Measurements from ENCODE around the gene ANKRD40CL. TPM values are rescaled to one million over a fixed set of nuclear protein-coding genes. Genes with fewer than 3 reads are reported as not detected.

The ANKRD40CL gene
- total RNA-seq, 8 experiments from 2014 or later = 0.20 to 2.6 (median 0.63) TPM

DNA sequence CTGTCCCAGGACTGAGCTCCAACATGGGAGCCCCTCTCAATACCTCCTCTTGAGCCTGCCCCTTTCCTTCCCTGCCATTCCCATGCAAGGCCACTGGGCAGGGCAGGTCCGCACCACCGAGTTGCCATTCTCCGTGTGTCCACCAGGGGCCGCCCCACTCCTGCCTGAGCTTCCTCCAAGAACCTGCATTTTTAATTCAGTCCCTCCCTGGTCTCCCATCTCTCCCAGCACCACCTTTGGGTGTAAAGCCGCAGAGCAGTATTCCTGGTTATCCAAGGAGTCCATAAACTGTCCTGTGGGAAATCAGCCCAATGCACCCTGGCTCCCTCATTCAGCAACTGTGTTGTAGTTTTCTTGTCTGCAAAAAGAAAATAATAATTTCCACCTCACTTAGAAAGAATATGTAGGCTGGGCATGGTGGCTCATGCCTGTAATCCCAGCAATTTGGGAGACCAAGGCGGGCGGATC is 15.9 kb upstream of the ANKRD40CL start:
- H3K4me3 ChIP-seq = no peak overlapping the region
- no peak overlapping the region for H3K27ac ChIP-seq
- 0 to 48% (median 24%) methylated on average over 1 to 5 of the region's 7 CpGs; no CpG with 5 or more reads in 2 of the 10 experiments for WGBS, 10 experiments
- peak; percentile 76 to 95 (median 90) for ATAC-seq (replicated peaks in 6 of 8)
- H3K4me1 ChIP-seq (replicated peaks in 1 of 2) = no peaks in the 10 kb centered on the region
- in situ Hi-C loops (cut with MboI; ENCODE audit: low pct_unique_long_range_greater_than_20kb in 2 of 9, low sequenced_read_pairs in 9 of 9, unreplicated experiment in 9 of 9) = loop anchor here in 5 of 9 experiments (5.0 to 10.0 kb wide), 4 partner anchors 52 to 172 kb away; partner anchors contain the start of gene WFIKKN2 (in 3 of the 5)

DNA sequence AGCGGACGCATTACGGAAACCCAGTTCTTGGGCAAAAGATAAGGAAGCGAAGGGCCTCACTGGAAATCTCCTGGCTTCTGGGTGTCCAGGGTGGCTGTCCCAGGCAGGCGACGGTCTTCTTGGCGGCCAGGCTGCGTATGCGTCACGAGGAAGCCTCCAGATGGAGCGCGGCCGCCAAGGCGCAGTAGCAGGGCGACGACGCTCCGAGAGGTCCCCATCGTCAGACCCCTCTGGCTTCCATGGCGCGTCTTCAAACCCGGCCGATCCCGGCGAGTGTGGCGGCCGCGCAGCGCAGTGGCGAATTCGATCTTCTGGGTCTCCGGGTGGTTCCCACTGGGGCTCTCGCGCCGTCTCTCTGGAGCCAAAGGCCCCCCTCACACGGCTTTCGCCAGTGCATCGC is 13.8 kb upstream of the ANKRD40CL start:
- Histone ChIP-seq H3K4me3 (no peak overlapping the region), H3K27ac (no peak overlapping the region), H3K4me1 (replicated peaks in 1 of 2) (no peaks in the 10 kb centered on the region)
- in situ Hi-C loops (cut with MboI; ENCODE audit: low pct_unique_long_range_greater_than_20kb in 2 of 9, low sequenced_read_pairs in 9 of 9, unreplicated experiment in 9 of 9) = loop anchor here in 5 of 9 experiments (5.0 to 10.0 kb wide), 4 partner anchors 54 to 174 kb away; partner anchors contain the start of gene WFIKKN2 (in 3 of the 5)
- WGBS, 10 experiments = 7 to 100% (median 73%) methylated on average over 3 to 17 of the region's 38 CpGs; no CpG with 5 or more reads in 3 of the 10 experiments
- ATAC-seq (replicated peaks in 6 of 8) = no peak

- H3K4me3 ChIP-seq = no peak overlapping the region
- in situ Hi-C loops (cut with MboI; ENCODE audit: low pct_unique_long_range_greater_than_20kb in 2 of 9, low sequenced_read_pairs in 9 of 9, unreplicated experiment in 9 of 9) = loop anchor here in 5 of 9 experiments (5.0 to 10.0 kb wide), 4 partner anchors 55 to 175 kb away; partner anchors contain the start of gene WFIKKN2 (in 3 of the 5)
- ATAC-seq (replicated peaks in 6 of 8) = no peak
- 67 to 100% (median 92%) methylated on average over 1 to 9 of the region's 9 CpGs for WGBS, 10 experiments
- no peaks in the 10 kb centered on the region for H3K4me1 ChIP-seq (replicated peaks in 1 of 2)
- no peak overlapping the region for H3K27ac ChIP-seq
Observed at GRCh38 chr17:50779747-50780353, 12.5 kb upstream of the ANKRD40CL start.

DNA sequence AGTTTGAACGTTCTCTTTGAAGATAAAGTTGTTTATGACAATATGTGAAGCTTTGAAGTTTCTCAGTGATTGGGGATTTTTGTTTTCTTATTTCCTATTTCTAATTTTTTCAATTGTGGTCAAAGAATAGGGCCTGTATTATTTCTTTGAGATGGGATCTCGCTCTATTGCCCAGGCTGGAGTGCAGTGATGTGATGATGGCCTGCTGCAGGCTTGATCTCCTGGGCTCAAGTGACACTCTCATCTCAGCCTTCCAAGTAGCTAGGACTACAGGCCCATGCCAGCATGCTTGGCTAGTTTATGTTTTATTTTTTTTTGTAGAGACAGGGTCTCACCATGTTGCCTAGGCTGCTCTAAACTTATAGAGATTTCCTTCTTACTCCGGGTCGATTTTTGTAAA is 11.7 kb upstream of the ANKRD40CL start:
- 36 to 93% (median 82%) methylated on average over 1 to 4 of the region's 4 CpGs; no CpG with 5 or more reads in 2 of the 10 experiments for WGBS, 10 experiments
- Histone ChIP-seq H3K27ac (no peak overlapping the region), H3K4me3 (no peak overlapping the region), H3K4me1 (replicated peaks in 1 of 2) (no peaks in the 10 kb centered on the region)
- in situ Hi-C loops (cut with MboI; ENCODE audit: low pct_unique_long_range_greater_than_20kb in 2 of 9, low sequenced_read_pairs in 9 of 9, unreplicated experiment in 9 of 9) = no loop called here
- ATAC-seq (replicated peaks in 6 of 8) = no peak

DNA sequence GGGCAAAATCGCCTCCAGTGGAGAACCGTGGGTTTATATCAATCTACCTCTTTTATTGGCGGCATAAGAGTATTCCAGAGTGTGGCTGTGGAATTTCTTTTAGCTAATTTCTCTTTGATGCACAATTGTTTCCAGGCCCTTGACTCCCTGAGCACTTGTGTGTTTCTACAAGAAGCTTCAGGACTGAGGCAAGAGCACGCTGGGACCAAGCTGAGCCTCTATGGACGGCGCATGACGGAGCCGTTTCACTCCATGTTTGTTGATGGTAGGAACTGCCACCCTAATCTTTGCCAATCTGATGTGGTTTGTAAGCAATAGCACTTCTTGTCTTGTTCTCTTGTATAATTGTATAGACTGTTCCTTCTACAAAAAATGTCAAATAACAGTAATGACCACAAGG is 11.2 kb upstream of the ANKRD40CL start:
- Histone ChIP-seq H3K4me1 (replicated peaks in 1 of 2) (no peaks in the 10 kb centered on the region), H3K4me3 (no peak overlapping the region), H3K27ac (no peak overlapping the region)
- in situ Hi-C loops (cut with MboI; ENCODE audit: low pct_unique_long_range_greater_than_20kb in 2 of 9, low sequenced_read_pairs in 9 of 9, unreplicated experiment in 9 of 9) = no loop called here
- WGBS, 10 experiments = 50 to 100% (median 94%) methylated on average over 1 to 8 of the region's 8 CpGs; no CpG with 5 or more reads in 2 of the 10 experiments
- ATAC-seq (replicated peaks in 6 of 8) = no peak

DNA sequence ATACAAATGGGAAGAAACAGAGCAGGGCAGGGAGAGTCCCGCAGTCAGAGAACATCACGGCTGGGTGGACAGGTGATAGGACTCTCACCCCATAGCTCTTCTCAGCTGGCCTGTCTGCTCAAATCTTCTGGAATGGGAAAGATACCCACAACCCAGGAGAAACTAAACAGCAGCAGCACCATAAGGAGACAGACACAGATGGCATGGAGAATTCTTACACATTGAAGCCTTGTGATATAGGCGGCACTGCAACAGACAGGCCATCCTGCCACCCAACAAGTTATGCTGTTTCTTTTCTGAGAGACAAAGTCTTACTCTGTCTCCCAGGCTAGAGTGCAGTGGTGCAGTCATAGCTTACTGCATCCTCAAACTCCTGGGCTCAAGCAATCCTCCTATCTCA is 8.6 kb upstream of the ANKRD40CL start:
- Histone ChIP-seq H3K4me1 (replicated peaks in 1 of 2) (no peaks in the 10 kb centered on the region), H3K4me3 (no peak overlapping the region), H3K27ac (no peak overlapping the region)
- 80 to 100% (median 93%) methylated on average over 1 to 3 of the region's 3 CpGs; no CpG with 5 or more reads in 2 of the 10 experiments for WGBS, 10 experiments
- in situ Hi-C loops (cut with MboI; ENCODE audit: low pct_unique_long_range_greater_than_20kb in 2 of 9, low sequenced_read_pairs in 9 of 9, unreplicated experiment in 9 of 9) = no loop called here
- ATAC-seq (replicated peaks in 6 of 8) = no peak

GRCh38 chr17:50774225-50774803 is 7.0 kb upstream of the ANKRD40CL start:
- WGBS, 10 experiments = 30 to 100% (median 87%) methylated on average over 1 to 7 of the region's 7 CpGs; no CpG with 5 or more reads in 4 of the 10 experiments
- no peak overlapping the region for H3K4me3 ChIP-seq
- no peak overlapping the region for H3K27ac ChIP-seq
- no peak for ATAC-seq (replicated peaks in 6 of 8)
- in situ Hi-C loops (cut with MboI; ENCODE audit: low pct_unique_long_range_greater_than_20kb in 2 of 9, low sequenced_read_pairs in 9 of 9, unreplicated experiment in 9 of 9) = no loop called here
- H3K4me1 ChIP-seq (replicated peaks in 1 of 2) = no peaks in the 10 kb centered on the region

DNA sequence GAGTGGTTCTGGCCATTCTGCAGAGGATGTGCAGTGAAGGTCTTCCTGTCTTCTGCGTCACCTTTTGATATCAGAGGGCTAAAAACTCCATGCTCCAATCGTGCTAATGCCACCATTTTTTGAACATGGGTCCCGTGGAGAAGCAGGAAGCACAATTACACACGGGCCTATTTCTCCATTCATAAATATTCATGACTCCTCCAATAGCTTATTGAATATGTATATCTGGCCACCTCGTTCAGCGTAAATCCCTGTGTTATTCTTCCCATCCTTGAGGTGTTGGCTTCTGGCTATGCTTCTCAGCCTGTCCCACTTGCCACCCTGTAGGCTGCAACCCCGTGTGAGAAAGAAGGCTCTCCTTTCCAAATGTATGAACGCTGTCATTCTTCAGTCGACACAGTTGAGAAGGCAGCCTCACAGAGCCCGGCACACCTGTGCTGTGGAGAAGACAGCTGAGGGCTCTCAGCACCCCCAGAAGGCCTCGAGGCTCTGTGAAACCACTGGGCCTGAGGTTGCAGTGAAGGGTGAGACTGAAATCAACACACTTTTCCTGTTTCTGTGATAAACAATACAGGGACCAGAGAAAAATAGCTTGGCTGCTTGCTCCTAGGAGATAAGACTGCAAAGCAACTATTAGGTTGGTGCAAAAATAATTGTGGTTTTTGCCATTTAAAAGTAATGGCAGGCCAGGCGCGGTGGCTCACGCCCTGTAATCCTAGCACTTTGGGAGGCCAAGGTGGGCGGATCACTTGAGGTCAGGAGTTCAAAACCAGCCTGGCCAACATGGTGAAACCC is 4.9 kb upstream of the ANKRD40CL start:
- WGBS, 10 experiments = 60 to 100% (median 68%) methylated on average over 1 to 9 of the region's 15 CpGs; no CpG with 5 or more reads in 3 of the 10 experiments
- no peaks in the 10 kb centered on the region for H3K4me1 ChIP-seq (replicated peaks in 1 of 2)
- peak in 3 of 8 experiments; percentile 33 to 93 (median 39) for ATAC-seq (replicated peaks in 6 of 8)
- no peak overlapping the region for H3K4me3 ChIP-seq
- no peak overlapping the region for H3K27ac ChIP-seq
- in situ Hi-C loops (cut with MboI; ENCODE audit: low pct_unique_long_range_greater_than_20kb in 2 of 9, low sequenced_read_pairs in 9 of 9, unreplicated experiment in 9 of 9) = no loop called here

DNA sequence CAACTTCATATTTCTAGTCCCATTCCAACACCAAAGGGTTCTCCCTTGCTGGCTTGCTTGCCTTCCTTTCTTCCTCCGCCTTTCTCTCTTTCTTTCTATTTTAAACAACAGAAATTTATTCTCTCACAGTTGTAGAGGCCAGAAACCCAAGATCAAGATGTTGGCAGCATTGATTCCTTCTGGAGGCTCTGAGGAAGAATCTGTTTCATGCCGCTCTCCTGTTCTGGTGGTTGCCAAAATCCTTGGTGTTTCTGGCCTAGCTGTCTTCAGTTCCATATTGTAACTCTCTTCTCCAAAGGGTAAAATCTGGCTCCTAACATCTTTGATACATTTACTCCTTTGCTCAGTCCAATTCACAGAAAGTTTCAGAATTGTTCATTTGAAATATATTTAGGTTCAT is 3.0 kb upstream of the ANKRD40CL start:
- ATAC-seq (replicated peaks in 6 of 8) = no peak
- Histone ChIP-seq H3K27ac (no peak overlapping the region), H3K4me1 (replicated peaks in 1 of 2) (peaks cover 5% of the 10 kb centered on the region in 2 donors), H3K4me3 (no peak overlapping the region)
- in situ Hi-C loops (cut with MboI; ENCODE audit: low pct_unique_long_range_greater_than_20kb in 2 of 9, low sequenced_read_pairs in 9 of 9, unreplicated experiment in 9 of 9) = no loop called here
- 82 to 100% (median 100%) methylated on average over 1 to 2 of the region's 2 CpGs; no CpG with 5 or more reads in 1 of the 10 experiments for WGBS, 10 experiments

GRCh38 chr17:50769884-50770283 is 2.6 kb upstream of the ANKRD40CL start:
- no peak overlapping the region for H3K4me3 ChIP-seq
- no peak overlapping the region for H3K27ac ChIP-seq
- WGBS, 10 experiments = 79 to 100% (median 91%) methylated on average over 2 to 8 of the region's 8 CpGs; no CpG with 5 or more reads in 1 of the 10 experiments
- in situ Hi-C loops (cut with MboI; ENCODE audit: low pct_unique_long_range_greater_than_20kb in 2 of 9, low sequenced_read_pairs in 9 of 9, unreplicated experiment in 9 of 9) = no loop called here
- ATAC-seq (replicated peaks in 6 of 8) = no peak
- H3K4me1 ChIP-seq (replicated peaks in 1 of 2) = peaks cover 9 to 10% of the 10 kb centered on the region in 2 donors

- Histone ChIP-seq H3K4me1 (replicated peaks in 1 of 2) (peaks cover 22 to 25% of the 10 kb centered on the region in 2 donors), H3K27ac (no peak overlapping the region), H3K4me3 (no peak overlapping the region)
- in situ Hi-C loops (cut with MboI; ENCODE audit: low pct_unique_long_range_greater_than_20kb in 2 of 9, low sequenced_read_pairs in 9 of 9, unreplicated experiment in 9 of 9) = no loop called here
- 40 to 100% (median 88%) methylated on average over 1 to 5 of the region's 7 CpGs for WGBS, 10 experiments
- ATAC-seq (replicated peaks in 6 of 8) = no peak
Observed at GRCh38 chr17:50768346-50768761, 1.0 kb upstream of the ANKRD40CL start.

DNA sequence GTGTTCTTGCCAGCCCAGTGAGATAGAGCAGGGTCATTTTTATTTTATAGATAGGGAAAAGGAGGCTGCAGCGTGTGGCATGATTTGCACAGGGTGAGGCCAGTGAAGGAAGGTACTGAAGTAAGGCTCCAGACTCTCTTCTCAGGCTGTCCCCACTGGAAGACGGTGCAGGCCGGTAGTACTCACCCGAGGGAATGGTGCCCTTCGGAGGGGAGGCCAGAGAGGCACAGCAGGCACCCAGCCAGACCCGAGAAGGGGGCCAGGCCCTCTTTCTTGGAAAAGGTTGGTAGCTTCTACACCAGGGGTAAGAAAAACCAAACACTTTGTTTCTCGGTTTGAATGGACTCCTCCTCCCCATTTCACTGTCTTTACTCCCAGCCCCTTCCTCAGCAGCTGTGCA is 288 bp downstream of the ANKRD40CL start:
- 63 to 100% (median 75%) methylated on average over 1 to 4 of the region's 7 CpGs; no CpG with 5 or more reads in 6 of the 10 experiments for WGBS, 10 experiments
- Histone ChIP-seq H3K27ac (no peak overlapping the region), H3K4me3 (no peak overlapping the region), H3K4me1 (replicated peaks in 1 of 2) (peaks cover 30 to 33% of the 10 kb centered on the region in 2 donors)
- in situ Hi-C loops (cut with MboI; ENCODE audit: low pct_unique_long_range_greater_than_20kb in 2 of 9, low sequenced_read_pairs in 9 of 9, unreplicated experiment in 9 of 9) = no loop called here
- no peak for ATAC-seq (replicated peaks in 6 of 8)

All from motor neuron (in vitro differentiated cells).